Parietal lobe (tissue), 2 donors: ENCODE data around the gene ADIPOR1. TPM values are rescaled to one million over a fixed set of nuclear protein-coding genes. Genes with fewer than 3 reads are reported as not detected.

Experiments used
- small RNA-seq: library from RNA; depleted of rRNA; stranded (forward); fragments of <200 nt; gene quantifications from one replicate; pipeline ENCODE3, GENCODE V24; 2014; ENCODE audit warnings: low replicate concordance
- total RNA-seq: library from RNA; depleted of rRNA; stranded (reverse); fragments of >200 nt; gene quantifications from one replicate; pipeline ENCODE4 v1.2.3, GENCODE V29; 2014

Gene ADIPOR1, protein sequence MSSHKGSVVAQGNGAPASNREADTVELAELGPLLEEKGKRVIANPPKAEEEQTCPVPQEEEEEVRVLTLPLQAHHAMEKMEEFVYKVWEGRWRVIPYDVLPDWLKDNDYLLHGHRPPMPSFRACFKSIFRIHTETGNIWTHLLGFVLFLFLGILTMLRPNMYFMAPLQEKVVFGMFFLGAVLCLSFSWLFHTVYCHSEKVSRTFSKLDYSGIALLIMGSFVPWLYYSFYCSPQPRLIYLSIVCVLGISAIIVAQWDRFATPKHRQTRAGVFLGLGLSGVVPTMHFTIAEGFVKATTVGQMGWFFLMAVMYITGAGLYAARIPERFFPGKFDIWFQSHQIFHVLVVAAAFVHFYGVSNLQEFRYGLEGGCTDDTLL
- 39.1 TPM for total RNA-seq

DNA sequence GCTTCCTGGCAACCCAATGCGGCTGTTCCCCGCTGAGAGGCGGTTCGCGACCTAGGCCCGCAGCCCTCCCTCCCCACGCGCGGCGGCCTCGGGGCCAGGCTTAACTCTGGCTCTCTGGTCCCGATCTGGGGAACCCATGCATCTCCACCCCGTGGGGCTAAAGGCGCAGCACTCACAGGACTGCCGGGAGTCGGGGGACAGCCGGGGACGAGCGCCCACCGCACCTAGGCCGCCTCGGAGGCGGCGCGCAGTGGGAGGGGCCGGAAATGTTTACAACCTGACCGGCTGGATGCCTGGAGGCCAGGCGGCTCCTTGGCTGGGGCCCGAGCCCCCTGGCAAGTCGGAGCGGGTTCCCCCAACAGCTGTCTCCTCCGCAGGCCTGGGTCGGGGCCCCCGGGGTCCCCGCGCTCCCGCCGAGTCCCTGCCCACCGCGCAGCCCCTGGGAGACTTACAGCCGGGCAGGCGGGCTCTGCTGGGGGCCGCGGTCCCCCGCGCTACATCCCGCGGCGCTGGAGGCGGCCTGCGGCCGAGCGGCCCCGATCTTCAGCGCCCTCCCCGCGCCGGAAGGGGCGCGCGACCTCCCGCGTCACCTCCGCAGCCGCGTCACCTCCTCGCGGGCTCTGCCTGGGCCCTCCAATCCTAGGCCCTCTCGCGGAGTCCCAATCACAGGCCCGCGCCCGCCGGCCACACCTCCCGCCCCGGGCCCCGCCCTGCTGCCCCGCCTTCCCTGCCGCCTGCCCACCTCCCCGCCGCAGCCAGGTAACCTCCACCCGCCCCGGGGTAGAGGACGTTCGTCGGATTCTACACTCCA, at the start of gene ADIPOR1:
Gene ADIPOR1 (minus strand): TSS at position 580 of the 811 bp plus-strand sequence. CDS start 7,242 bp downstream, outside the sequence.

DNA sequence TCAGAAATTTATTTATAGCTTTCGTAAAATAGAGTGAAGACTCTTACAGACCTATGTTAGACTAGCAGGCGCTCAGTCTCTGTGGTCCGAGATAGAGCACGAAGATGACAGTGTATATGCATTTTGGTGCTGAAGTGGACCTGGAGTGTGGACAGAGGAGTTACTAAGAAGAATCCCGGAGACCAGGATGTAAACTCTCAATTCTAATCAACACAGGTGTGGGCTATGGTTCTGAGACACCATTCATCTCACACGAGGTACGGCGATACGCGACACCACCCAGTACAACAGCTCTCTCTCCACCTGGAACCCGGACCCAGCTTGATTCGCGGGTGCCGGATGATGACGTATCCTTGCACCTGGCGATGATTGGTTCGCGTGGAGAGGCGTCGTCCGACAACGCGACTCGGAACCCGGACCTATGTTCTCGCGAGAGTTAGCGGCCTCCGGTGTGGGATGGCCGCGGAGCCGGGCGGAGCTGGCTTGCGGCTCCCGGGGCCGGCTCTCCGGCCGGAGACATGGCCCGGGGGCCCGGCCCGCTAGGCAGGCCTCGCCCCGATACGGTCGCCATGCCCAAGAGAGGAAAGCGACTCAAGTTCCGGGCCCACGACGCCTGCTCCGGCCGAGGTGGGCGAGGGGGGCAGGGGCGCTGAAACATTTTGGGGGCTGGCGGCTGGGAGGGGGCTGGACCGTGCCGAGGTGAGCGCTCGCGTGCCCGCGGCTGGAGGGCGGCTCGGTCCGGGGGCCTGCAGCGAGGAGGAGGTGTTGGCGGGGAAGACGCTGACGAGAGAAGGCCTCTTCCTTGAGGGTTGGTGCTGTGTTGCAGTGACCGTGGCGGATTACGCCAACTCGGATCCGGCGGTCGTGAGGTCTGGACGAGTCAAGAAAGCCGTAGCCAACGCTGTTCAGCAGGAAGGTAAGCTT, 49.1 kb upstream of the ADIPOR1 start, which contains the start of gene TMEM183A:
Gene TMEM183A (plus strand): TSS at position 427 of the 924 bp plus-strand sequence. CDS start 92 bp downstream, at position 519.

DNA sequence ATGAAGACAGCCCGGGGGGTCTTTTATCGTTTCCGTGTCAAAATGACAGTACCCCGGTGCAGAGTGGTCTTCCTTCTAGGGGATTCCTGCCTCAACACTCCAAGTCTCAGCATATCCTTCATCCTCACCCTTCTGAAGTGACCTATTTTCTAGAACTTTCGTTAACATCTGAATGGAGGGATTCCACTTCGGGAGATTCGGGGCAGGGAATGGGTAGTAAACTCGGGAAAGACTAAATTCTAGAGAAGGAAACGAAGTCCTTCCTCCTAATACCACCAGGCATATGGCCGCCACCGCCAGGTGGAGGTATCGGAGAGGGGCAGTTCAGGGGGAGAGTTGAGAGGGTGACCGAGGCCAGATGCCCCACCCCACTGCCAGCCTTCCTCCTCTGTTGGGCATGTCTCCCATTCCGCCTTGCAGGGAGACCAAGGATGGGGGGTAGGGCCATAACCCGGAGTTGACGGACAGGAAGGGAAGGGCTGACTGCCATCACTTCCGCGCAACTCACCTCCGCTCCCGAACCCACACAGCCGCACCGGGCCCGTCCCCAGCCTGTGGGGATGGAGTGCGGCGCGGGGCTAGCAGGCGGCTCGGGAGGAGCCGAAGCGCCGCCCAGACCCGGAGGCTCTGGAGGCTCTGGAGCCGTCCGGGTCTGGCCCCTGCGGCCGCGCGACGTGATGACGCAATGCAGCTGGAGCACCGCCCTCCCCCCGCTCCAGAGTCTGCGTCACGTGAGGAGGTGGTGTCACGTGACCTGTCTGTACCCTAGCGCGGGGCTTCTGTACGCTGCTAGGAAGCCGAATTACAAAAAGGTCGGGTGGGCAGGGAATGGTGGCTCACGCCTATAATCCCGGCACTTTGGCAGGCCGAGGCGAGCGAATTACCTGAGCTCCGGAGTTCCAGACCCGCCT, 31.3 kb downstream of the ADIPOR1 start, which contains the start of gene KLHL12:
Gene KLHL12 (minus strand): TSS at position 654 of the 911 bp plus-strand sequence. CDS start 2,072 bp downstream, outside the sequence.

Small RNA genes within 50 kb of the gene (small RNA-seq; reads per million reads assigned to genes)
- not detected for gene RF00019

Other genes starting within 250 kb of the ADIPOR1 start
- gene SYT2, start 247.9 kb downstream of the ADIPOR1 start, total RNA-seq, result 1.6 TPM
- 319 TPM for gene KDM5B, start 149.9 kb downstream of the ADIPOR1 start, total RNA-seq
- not detected for gene PCAT6, start 147.4 kb downstream of the ADIPOR1 start, total RNA-seq
- 15.3 TPM for gene RABIF, start 69.2 kb downstream of the ADIPOR1 start, total RNA-seq
- 35.1 TPM for gene KLHL12, start 31.1 kb downstream of the ADIPOR1 start, total RNA-seq
- 25.7 TPM for gene CYB5R1, start 8.9 kb upstream of the ADIPOR1 start, total RNA-seq
- gene TMEM183A, start 49.1 kb upstream of the ADIPOR1 start, total RNA-seq, result 115 TPM
- gene PPFIA4, start 68.2 kb upstream of the ADIPOR1 start, total RNA-seq, result 44.1 TPM
- gene MYOG, start 127.7 kb upstream of the ADIPOR1 start, total RNA-seq, result not detected
- 21.9 TPM for gene ADORA1, start 169.4 kb upstream of the ADIPOR1 start, total RNA-seq
- not detected for gene MYBPH, start 217.5 kb upstream of the ADIPOR1 start, total RNA-seq
- gene CHI3L1, start 228.4 kb upstream of the ADIPOR1 start, total RNA-seq, result 0.63 TPM